Measurements from ENCODE around the gene MARK2. TPM values are rescaled to one million over a fixed set of nuclear protein-coding genes. Genes with fewer than 3 reads are reported as not detected.

Gene MARK2
- polyA plus RNA-seq, 1 donor (not counting 4 experiments of a cell fraction or from before 2014, with no cell fraction given): 20.8 TPM

- H4K20me1 ChIP-seq (ENCODE audit: control insufficient read depth, extremely low read depth, insufficient read depth, low read length): no peaks in the 10 kb centered on the region
- DNase-seq (ENCODE audit: low read depth, low spot score) (no peak), FAIRE-seq (no peak)
- no peak overlapping the region for H3K27ac ChIP-seq (ENCODE audit: control insufficient read depth, insufficient read depth, low read length)
- no peaks in the 10 kb centered on the region for H3K27me3 ChIP-seq (ENCODE audit: control insufficient read depth, extremely low read depth, insufficient read depth, low read length)
- no peak overlapping the region for H3K9ac ChIP-seq (ENCODE audit: control insufficient read depth, extremely low read depth, insufficient read depth, low read length)
- peaks cover 17% of the 10 kb centered on the region for H3K4me1 ChIP-seq (ENCODE audit: control insufficient read depth, extremely low read depth, insufficient read depth, low read length)
- H3K9me1 ChIP-seq (ENCODE audit: control insufficient read depth, extremely low read depth, insufficient read depth, low read length): peaks cover 2% of the 10 kb centered on the region
- TF ChIP-seq CTCF (optimal IDR thresholded peaks at IDR 0.05 in 1 of 3, IDR thresholded peaks at IDR 0.05 in 1 of 3, conservative IDR thresholded peaks at IDR 0.05 in 1 of 3; ENCODE audit: extremely low read depth in 1 of 3, insufficient read depth in 2 of 3, low read length in 3 of 3) (no peak), EZH2 (IDR thresholded peaks at IDR 0.05; ENCODE audit: low read length) (no peak)
- H3K79me2 ChIP-seq (ENCODE audit: control insufficient read depth, insufficient read depth, low read length): no peaks in the 10 kb centered on the region
- no peak overlapping the region for H2AFZ ChIP-seq (ENCODE audit: control insufficient read depth, low read length)
- no peak overlapping the region for H3K4me3 ChIP-seq (ENCODE audit: control insufficient read depth in 2 of 3, extremely low read depth in 1 of 3, insufficient read depth in 2 of 3, low read depth in 1 of 3, low read length in 3 of 3)
- H3K4me2 ChIP-seq (ENCODE audit: control insufficient read depth, extremely low read depth, insufficient read depth, low read depth, low read length): no peak overlapping the region
- H3K36me3 ChIP-seq (ENCODE audit: control insufficient read depth in 2 of 2, extremely low read depth in 1 of 2, insufficient read depth in 2 of 2, low read length in 2 of 2): peaks cover 8 to 10% of the 10 kb centered on the region in 2 experiments
- no peaks in the 10 kb centered on the region for H3K9me3 ChIP-seq (ENCODE audit: control insufficient read depth, low read depth, low read length)
- dilution Hi-C loops (cut with MboI; ENCODE audit: extremely low pct_ligation_motif_present, low sequenced_read_pairs): no loop called here
Measured at GRCh38 chr11:63958008-63958407, 119.1 kb downstream of the MARK2 start.

Small RNA genes within 50 kb of the gene (small RNA-seq; reads per million reads assigned to genes)
- gene AP006289.1 (ENCODE audit: insufficient read length in 3 of 3, low read depth in 3 of 3, low replicate concordance in 1 of 3) (0 reads per million in 3 experiments), gene RN7SL596P (ENCODE audit: insufficient read length in 3 of 3, low read depth in 3 of 3, low replicate concordance in 1 of 3) (0 reads per million in 3 experiments), gene RNU6-1306P (ENCODE audit: insufficient read length in 3 of 3, low read depth in 3 of 3, low replicate concordance in 1 of 3) (0 reads per million in 3 experiments)

Other genes with a start within 250 kb of the MARK2 start
- gene PLAAT3, start 224.7 kb upstream of the MARK2 start, polyA plus RNA-seq: 0.17 to 0.29 TPM (median 0.20 TPM) in 3 replicates
- gene ATL3, start 167.7 kb upstream of the MARK2 start, polyA plus RNA-seq: 24.8 to 47.4 TPM (median 36.5 TPM) in 3 replicates
- gene RTN3, start 157.6 kb upstream of the MARK2 start, polyA plus RNA-seq: 29.3 to 53.2 TPM (median 50.8 TPM) in 3 replicates
- 2.9 to 4.6 TPM (median 3.3 TPM) in 3 replicates for gene ZFTA, start 70.3 kb upstream of the MARK2 start, polyA plus RNA-seq
- 7.8 to 9.8 TPM (median 8.1 TPM) in 3 replicates for gene SPINDOC, start 25.7 kb upstream of the MARK2 start, polyA plus RNA-seq
- 0.35 to 0.62 TPM (median 0.46 TPM) in 3 replicates for gene RCOR2, start 78.1 kb downstream of the MARK2 start, polyA plus RNA-seq
- 8.9 to 23.2 TPM (median 13.5 TPM) in 3 replicates for gene NAA40, start 99.9 kb downstream of the MARK2 start, polyA plus RNA-seq
- 159 to 308 TPM (median 242 TPM) in 3 replicates for gene COX8A, start 135.5 kb downstream of the MARK2 start, polyA plus RNA-seq
- 106 to 201 TPM (median 143 TPM) in 3 replicates for gene OTUB1, start 147.3 kb downstream of the MARK2 start, polyA plus RNA-seq
- gene FLRT1, start 196.8 kb downstream of the MARK2 start, polyA plus RNA-seq: not detected in 3 replicates

Measured in keratinocyte (primary cell).